Subcutaneous abdominal adipose tissue (tissue), 5 donors: ENCODE results near the gene PLP2.

Experiments
- H3K27ac ChIP-seq: one replicate; pipeline ENCODE4 v1.7.0; 2013; ENCODE audit warnings: low read depth, mild to moderate bottlenecking, inconsistent platforms, low read length, moderate library complexity
- H3K27me3 ChIP-seq, 5 donors: one replicate each; pipeline ENCODE4 v1.7.0; 2013; ENCODE audit warnings: low read length in 5 of 5, inconsistent platforms in 1 of 5; ENCODE audit not compliant: control insufficient read depth in 5 of 5, insufficient read depth in 4 of 5
- H3K36me3 ChIP-seq, 5 donors: one replicate each; pipeline ENCODE4 v1.7.0; 2013; ENCODE audit warnings: low read length in 5 of 5; ENCODE audit not compliant: control insufficient read depth in 5 of 5, insufficient read depth in 5 of 5
- H3K4me1 ChIP-seq, 5 donors: one replicate each; pipeline ENCODE4 v1.7.0; 2013; ENCODE audit warnings: low read length in 5 of 5, mild to moderate bottlenecking in 3 of 5, moderate library complexity in 1 of 5; ENCODE audit not compliant: control insufficient read depth in 5 of 5, insufficient read depth in 5 of 5
- H3K4me3 ChIP-seq, 5 donors: one replicate each; pipeline ENCODE4 v1.7.0; 2013; ENCODE audit warnings: low read length in 5 of 5, low read depth in 1 of 5
- H3K9ac ChIP-seq, 5 donors: one replicate each; pipeline ENCODE4 v1.7.0; 2013; ENCODE audit warnings: low read length in 5 of 5, mild to moderate bottlenecking in 4 of 5, moderate library complexity in 3 of 5
- H3K9me3 ChIP-seq, 5 donors: one replicate each; pipeline ENCODE4 v1.7.0; 2013; ENCODE audit warnings: low read length in 5 of 5; ENCODE audit not compliant: control insufficient read depth in 5 of 5
- donor health status: healthy.
- donor health status: healthy.
- donor health status: healthy.
- donor health status: healthy.
- donor health status: healthy.

Gene PLP2

GRCh38 chrX:49184294-49185281, 12.9 kb downstream of the PLP2 start:
- peak overlapping the region; percentile 70 for H3K27ac ChIP-seq
- peak overlapping the region in 2 of 5 donors; percentile 48 to 59 for H3K9ac ChIP-seq
- peaks cover 0 to 25% (median 20%) of the 10 kb centered on the region in 5 donors for H3K4me1 ChIP-seq
- H3K27me3 ChIP-seq, result peaks cover 0 to 6% (median 2%) of the 10 kb centered on the region in 5 donors
- H3K4me3 ChIP-seq, result peak overlapping the region; percentile 36 to 70 (median 58)
- no peaks in the 10 kb centered on the region for H3K9me3 ChIP-seq
- peaks cover 0 to 22% (median 13%) of the 10 kb centered on the region in 5 donors for H3K36me3 ChIP-seq

- H3K9ac ChIP-seq, result peak within 1 kb of the TSS in 4 of 5 donors; percentile 40 to 73 (median 68)
- H3K27ac ChIP-seq, result peak within 1 kb of the TSS; percentile 79
- peaks cover 0 to 29% (median 20%) of the 10 kb centered on the region in 5 donors for H3K4me1 ChIP-seq
- peaks cover 0 to 13% (median 5%) of the 10 kb centered on the region in 5 donors for H3K36me3 ChIP-seq
- H3K9me3 ChIP-seq, result no peaks in the 10 kb centered on the region
- H3K4me3 ChIP-seq, result peak within 1 kb of the TSS; percentile 58 to 70 (median 66)
- peaks cover 0 to 6% (median 2%) of the 10 kb centered on the region in 5 donors for H3K27me3 ChIP-seq
Observed at GRCh38 chrX:49186125-49187027, 14.7 kb downstream of the PLP2 start, which contains the start of gene PRICKLE3. Gene PRICKLE3, minus strand, starts transcription at chrX:49186373. Its CDS starts 76 bp downstream, at chrX:49186297.

GRCh38 chrX:49187028-49187394, 15.3 kb downstream of the PLP2 start:
- Histone ChIP-seq H3K27me3 (peaks cover 0 to 6% (median 2%) of the 10 kb centered on the region in 5 donors), H3K4me1 (peaks cover 0 to 33% (median 25%) of the 10 kb centered on the region in 5 donors), H3K4me3 (no peak overlapping the region), H3K27ac (peak overlapping the region; percentile 79), H3K9me3 (no peaks in the 10 kb centered on the region), H3K36me3 (peaks cover 0 to 13% (median 5%) of the 10 kb centered on the region in 5 donors), H3K9ac (no peak overlapping the region)

- Histone ChIP-seq H3K36me3 (peaks cover 0 to 8% (median 4%) of the 10 kb centered on the region in 5 donors), H3K9ac (no peak overlapping the region), H3K4me3 (no peak overlapping the region), H3K27ac (peak overlapping the region; percentile 79), H3K4me1 (peaks cover 0 to 33% (median 25%) of the 10 kb centered on the region in 5 donors), H3K27me3 (peaks cover 0 to 6% (median 0%) of the 10 kb centered on the region in 5 donors), H3K9me3 (no peaks in the 10 kb centered on the region)
Observed at GRCh38 chrX:49187526-49187925, 15.8 kb downstream of the PLP2 start.

GRCh38 chrX:49188468-49189076, 16.9 kb downstream of the PLP2 start:
- peak overlapping the region; percentile 37 for H3K27ac ChIP-seq
- no peak overlapping the region for H3K4me3 ChIP-seq
- peaks cover 0 to 33% (median 25%) of the 10 kb centered on the region in 5 donors for H3K4me1 ChIP-seq
- H3K9me3 ChIP-seq, result no peaks in the 10 kb centered on the region
- H3K36me3 ChIP-seq, result peaks cover 0 to 1% (median 1%) of the 10 kb centered on the region in 5 donors
- no peak overlapping the region for H3K9ac ChIP-seq
- H3K27me3 ChIP-seq, result peaks cover 0 to 6% (median 0%) of the 10 kb centered on the region in 5 donors

- Histone ChIP-seq H3K9ac (peak overlapping the region in 1 of 5 donors; percentile 35), H3K9me3 (no peaks in the 10 kb centered on the region), H3K36me3 (no peaks in the 10 kb centered on the region), H3K27ac (no peak overlapping the region), H3K4me3 (no peak overlapping the region), H3K4me1 (peaks cover 0 to 22% (median 18%) of the 10 kb centered on the region in 5 donors), H3K27me3 (peaks cover 0 to 6% (median 2%) of the 10 kb centered on the region in 5 donors)
Observed at GRCh38 chrX:49189606-49190005, 17.9 kb downstream of the PLP2 start.

GRCh38 chrX:49190821-49191573, 19.3 kb downstream of the PLP2 start:
- H3K9ac ChIP-seq, result peak overlapping the region in 4 of 5 donors; percentile 67 to 82 (median 74)
- peak overlapping the region; percentile 55 to 74 (median 68) for H3K4me3 ChIP-seq
- H3K4me1 ChIP-seq, result peaks cover 0 to 10% (median 9%) of the 10 kb centered on the region in 5 donors
- no peaks in the 10 kb centered on the region for H3K36me3 ChIP-seq
- H3K9me3 ChIP-seq, result no peaks in the 10 kb centered on the region
- peaks cover 0 to 6% (median 2%) of the 10 kb centered on the region in 5 donors for H3K27me3 ChIP-seq
- peak overlapping the region; percentile 70 for H3K27ac ChIP-seq

- peak overlapping the region; percentile 70 for H3K27ac ChIP-seq
- H3K27me3 ChIP-seq, result peaks cover 0 to 5% (median 2%) of the 10 kb centered on the region in 5 donors
- H3K9me3 ChIP-seq, result no peaks in the 10 kb centered on the region
- peak overlapping the region; percentile 55 to 74 (median 68) for H3K4me3 ChIP-seq
- peak overlapping the region in 4 of 5 donors; percentile 67 to 82 (median 74) for H3K9ac ChIP-seq
- H3K4me1 ChIP-seq, result peaks cover 0 to 10% (median 8%) of the 10 kb centered on the region in 5 donors
- no peaks in the 10 kb centered on the region for H3K36me3 ChIP-seq
Observed at GRCh38 chrX:49191574-49192011, 19.9 kb downstream of the PLP2 start.
